T-helper 2 cell treated with Interferon-gamma antibody and Interleukin-4, amounts not matched to agents 5 μg/mL and 100 μg/mL, for 36 hours (primary cell): ENCODE data around the gene COL9A3.
"Not testable (repeated sequence)": the region's sequence is repeated elsewhere in the genome, so short reads cannot be mapped to it uniquely, and the experiment has no call there.

Experiments
- DNase-seq: peaks from one replicate; pipeline ENCODE4 v3.0.0; 2021; ENCODE audit warnings: low spot score
- H3K27ac Mint-ChIP-seq: one replicate; pipeline ENCODE4 v1.8.0; 2021; ENCODE audit warnings: mild to moderate bottlenecking, mixed read lengths
- H3K27me3 Mint-ChIP-seq: one replicate; pipeline ENCODE4 v1.8.0; 2021; ENCODE audit warnings: low read depth, mixed read lengths
- H3K36me3 Mint-ChIP-seq: one replicate; pipeline ENCODE4 v1.8.0; 2021; ENCODE audit warnings: low read depth, mixed read lengths
- H3K4me1 Mint-ChIP-seq: one replicate; pipeline ENCODE4 v1.8.0; 2021; ENCODE audit warnings: low read depth, mixed read lengths
- H3K4me3 Mint-ChIP-seq: one replicate; pipeline ENCODE4 v1.8.0; 2022; ENCODE audit warnings: mild to moderate bottlenecking, moderate library complexity, mixed read lengths
- H3K9me3 Mint-ChIP-seq: one replicate; pipeline ENCODE4 v1.8.0; 2021; ENCODE audit warnings: mixed read lengths

The COL9A3 gene

GRCh38 chr20:62844182-62844581 is 27.3 kb downstream of the COL9A3 start:
- H3K4me3 Mint-ChIP-seq: no peak overlapping the region
- DNase-seq: no peak
- no peaks in the 10 kb centered on the region for H3K27me3 Mint-ChIP-seq
- H3K27ac Mint-ChIP-seq: no peak overlapping the region
- no peaks in the 10 kb centered on the region for H3K4me1 Mint-ChIP-seq
- H3K9me3 Mint-ChIP-seq: no peaks in the 10 kb centered on the region
- H3K36me3 Mint-ChIP-seq: peaks cover 2% of the 10 kb centered on the region

- Mint-ChIP-seq H3K4me1 (no peaks in the 10 kb centered on the region), H3K4me3 (no peak overlapping the region), H3K27ac (no peak overlapping the region), H3K36me3 (peaks cover 2% of the 10 kb centered on the region), H3K9me3 (no peaks in the 10 kb centered on the region), H3K27me3 (no peaks in the 10 kb centered on the region)
- no peak for DNase-seq
Observed at GRCh38 chr20:62845416-62846160, 28.7 kb downstream of the COL9A3 start.

- DNase-seq: no peak
- Mint-ChIP-seq H3K36me3 (peaks cover 2% of the 10 kb centered on the region), H3K9me3 (no peaks in the 10 kb centered on the region), H3K27me3 (no peaks in the 10 kb centered on the region), H3K27ac (no peak overlapping the region), H3K4me1 (no peaks in the 10 kb centered on the region), H3K4me3 (no peak overlapping the region)
Observed at GRCh38 chr20:62846166-62846890, 29.5 kb downstream of the COL9A3 start.

- not testable (repeated sequence) for H3K4me1 Mint-ChIP-seq, H3K9me3 Mint-ChIP-seq
- H3K36me3 Mint-ChIP-seq: peaks cover 12% of the 10 kb centered on the region
Observed at GRCh38 chr20:62848917-62849316, 32.1 kb downstream of the COL9A3 start.

GRCh38 chr20:62849431-62849830 is 32.6 kb downstream of the COL9A3 start:
- Mint-ChIP-seq H3K36me3 (peaks cover 11% of the 10 kb centered on the region), H3K4me3 (no peak overlapping the region), H3K27me3 (no peaks in the 10 kb centered on the region), H3K4me1 (no peaks in the 10 kb centered on the region), H3K27ac (no peak overlapping the region), H3K9me3 (no peaks in the 10 kb centered on the region)
- DNase-seq: no peak

More at GRCh38 chr20:62848917-62849316, 32.1 kb downstream of the COL9A3 start:
- H3K27me3 Mint-ChIP-seq, H3K4me3 Mint-ChIP-seq, H3K27ac Mint-ChIP-seq, DNase-seq: not testable (repeated sequence)

GRCh38 chr20:62850333-62850974 is 33.6 kb downstream of the COL9A3 start:
- Mint-ChIP-seq H3K4me1 (no peaks in the 10 kb centered on the region), H3K36me3 (peaks cover 13% of the 10 kb centered on the region), H3K27me3 (no peaks in the 10 kb centered on the region), H3K27ac (no peak overlapping the region), H3K9me3 (no peaks in the 10 kb centered on the region), H3K4me3 (no peak overlapping the region)
- DNase-seq: no peak

- H3K4me1 Mint-ChIP-seq: no peaks in the 10 kb centered on the region
- no peak overlapping the region for H3K4me3 Mint-ChIP-seq
- no peaks in the 10 kb centered on the region for H3K27me3 Mint-ChIP-seq
- DNase-seq: no peak
- no peak overlapping the region for H3K27ac Mint-ChIP-seq
- H3K9me3 Mint-ChIP-seq: no peaks in the 10 kb centered on the region
- H3K36me3 Mint-ChIP-seq: peaks cover 15% of the 10 kb centered on the region
Observed at GRCh38 chr20:62852196-62852595, 35.3 kb downstream of the COL9A3 start.

GRCh38 chr20:62852841-62853240 is 36.0 kb downstream of the COL9A3 start:
- Mint-ChIP-seq H3K27me3 (no peaks in the 10 kb centered on the region), H3K9me3 (no peaks in the 10 kb centered on the region), H3K36me3 (peaks cover 15% of the 10 kb centered on the region), H3K4me1 (no peaks in the 10 kb centered on the region), H3K27ac (no peak overlapping the region), H3K4me3 (no peak overlapping the region)
- no peak for DNase-seq

GRCh38 chr20:62853304-62853703 is 36.5 kb downstream of the COL9A3 start:
- not testable (repeated sequence) for H3K4me3 Mint-ChIP-seq
- H3K36me3 Mint-ChIP-seq: peaks cover 15% of the 10 kb centered on the region

GRCh38 chr20:62854121-62854520 is 37.3 kb downstream of the COL9A3 start:
- Mint-ChIP-seq H3K4me3 (no peak overlapping the region), H3K9me3 (no peaks in the 10 kb centered on the region), H3K27me3 (peaks cover 2% of the 10 kb centered on the region), H3K4me1 (no peaks in the 10 kb centered on the region), H3K36me3 (peaks cover 15% of the 10 kb centered on the region), H3K27ac (no peak overlapping the region)
- DNase-seq: no peak

More at GRCh38 chr20:62853304-62853703, 36.5 kb downstream of the COL9A3 start:
- H3K9me3 Mint-ChIP-seq, H3K4me1 Mint-ChIP-seq, H3K27me3 Mint-ChIP-seq, H3K27ac Mint-ChIP-seq, DNase-seq: not testable (repeated sequence)

- Mint-ChIP-seq H3K36me3 (peaks cover 17% of the 10 kb centered on the region), H3K4me3 (no peak overlapping the region), H3K9me3 (no peaks in the 10 kb centered on the region), H3K27ac (no peak overlapping the region), H3K27me3 (peaks cover 4% of the 10 kb centered on the region), H3K4me1 (no peaks in the 10 kb centered on the region)
- no peak for DNase-seq
Observed at GRCh38 chr20:62855120-62855519, 38.3 kb downstream of the COL9A3 start.

- H3K27me3 Mint-ChIP-seq: peaks cover 10% of the 10 kb centered on the region
- DNase-seq: no peak
- H3K9me3 Mint-ChIP-seq: no peaks in the 10 kb centered on the region
- no peak overlapping the region for H3K27ac Mint-ChIP-seq
- H3K4me1 Mint-ChIP-seq: peaks cover 4% of the 10 kb centered on the region
- no peak overlapping the region for H3K4me3 Mint-ChIP-seq
- H3K36me3 Mint-ChIP-seq: peaks cover 20% of the 10 kb centered on the region
Observed at GRCh38 chr20:62856931-62857619, 40.2 kb downstream of the COL9A3 start.

GRCh38 chr20:62858058-62858830 is 41.4 kb downstream of the COL9A3 start:
- peaks cover 13% of the 10 kb centered on the region for H3K36me3 Mint-ChIP-seq
- H3K27ac Mint-ChIP-seq: no peak overlapping the region
- no peak for DNase-seq
- peaks cover 4% of the 10 kb centered on the region for H3K4me1 Mint-ChIP-seq
- peaks cover 16% of the 10 kb centered on the region for H3K27me3 Mint-ChIP-seq
- no peak overlapping the region for H3K4me3 Mint-ChIP-seq
- no peaks in the 10 kb centered on the region for H3K9me3 Mint-ChIP-seq
